Fibroblast of pulmonary artery (primary cell): ENCODE data around the gene ANKRD27.
A peak's percentile ranks its signal among the peaks of the same experiment; 100 is the strongest.

Experiments used
- DNase-seq: peaks from one replicate; pipeline ENCODE4 v3.0.0-alpha.2; 2010; ENCODE audit warnings: low read depth
- H3K4me3 ChIP-seq: replicated peaks from 2 replicates; pipeline ENCODE4 v1.5.1; 2011; ENCODE audit warnings: low read depth, mild to moderate bottlenecking, control low read depth, low read length, moderate library complexity
- TF ChIP-seq, protein P1 (sequence below): IDR thresholded peaks from 2 replicates; pipeline ENCODE4 v1.5.1; 2011; ENCODE audit warnings: mild to moderate bottlenecking, control low read depth, low read length, inconsistent platforms; ENCODE audit errors: missing control alignments

Gene ANKRD27

DNA sequence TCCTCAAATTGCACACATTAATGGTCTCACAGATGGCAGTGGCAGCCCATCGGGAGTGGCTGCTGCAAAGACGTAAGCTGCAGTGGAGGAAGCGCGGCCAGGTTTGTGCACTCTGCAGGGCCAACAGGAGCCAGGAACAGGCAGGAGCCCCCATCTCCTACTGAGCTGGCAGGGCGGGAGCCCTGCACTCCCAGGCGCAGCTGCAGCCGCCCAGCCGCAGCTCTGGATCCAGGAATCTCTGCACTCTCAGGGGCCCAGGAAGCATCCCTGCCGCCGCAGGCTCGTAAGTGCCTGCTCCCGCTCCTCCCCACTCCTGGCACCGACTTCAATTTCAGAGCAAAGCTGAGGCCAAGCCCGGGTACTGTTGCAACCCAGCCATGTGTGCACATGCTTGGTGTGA lies 37.5 kb downstream of the ANKRD27 start:
- H3K4me3 ChIP-seq, result no peak overlapping the region
- TF ChIP-seq, protein P1, sequence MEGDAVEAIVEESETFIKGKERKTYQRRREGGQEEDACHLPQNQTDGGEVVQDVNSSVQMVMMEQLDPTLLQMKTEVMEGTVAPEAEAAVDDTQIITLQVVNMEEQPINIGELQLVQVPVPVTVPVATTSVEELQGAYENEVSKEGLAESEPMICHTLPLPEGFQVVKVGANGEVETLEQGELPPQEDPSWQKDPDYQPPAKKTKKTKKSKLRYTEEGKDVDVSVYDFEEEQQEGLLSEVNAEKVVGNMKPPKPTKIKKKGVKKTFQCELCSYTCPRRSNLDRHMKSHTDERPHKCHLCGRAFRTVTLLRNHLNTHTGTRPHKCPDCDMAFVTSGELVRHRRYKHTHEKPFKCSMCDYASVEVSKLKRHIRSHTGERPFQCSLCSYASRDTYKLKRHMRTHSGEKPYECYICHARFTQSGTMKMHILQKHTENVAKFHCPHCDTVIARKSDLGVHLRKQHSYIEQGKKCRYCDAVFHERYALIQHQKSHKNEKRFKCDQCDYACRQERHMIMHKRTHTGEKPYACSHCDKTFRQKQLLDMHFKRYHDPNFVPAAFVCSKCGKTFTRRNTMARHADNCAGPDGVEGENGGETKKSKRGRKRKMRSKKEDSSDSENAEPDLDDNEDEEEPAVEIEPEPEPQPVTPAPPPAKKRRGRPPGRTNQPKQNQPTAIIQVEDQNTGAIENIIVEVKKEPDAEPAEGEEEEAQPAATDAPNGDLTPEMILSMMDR, result no peak
- DNase-seq, result no peak

DNA sequence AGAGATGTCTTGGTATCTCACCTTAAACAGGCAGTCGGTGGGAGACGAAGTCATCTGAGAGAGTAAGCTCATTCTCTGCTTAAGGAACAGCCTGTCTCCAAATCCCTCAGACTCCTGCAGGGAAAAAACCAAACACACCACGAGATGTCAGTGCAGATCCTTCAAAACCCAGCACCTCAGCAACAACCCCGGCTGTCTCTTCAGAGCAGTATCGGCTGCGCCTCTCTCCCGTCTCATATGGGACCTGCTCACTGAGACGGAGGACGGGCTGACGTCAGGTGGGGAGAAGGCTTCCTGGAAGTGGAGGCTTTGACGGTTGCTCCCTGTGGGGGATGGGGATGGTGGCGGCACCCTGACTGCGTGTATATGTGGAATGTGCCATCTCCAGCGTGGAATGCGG lies 43.6 kb downstream of the ANKRD27 start:
- DNase-seq, result no peak
- TF ChIP-seq, protein P1, result no peak
- no peak overlapping the region for H3K4me3 ChIP-seq

DNA sequence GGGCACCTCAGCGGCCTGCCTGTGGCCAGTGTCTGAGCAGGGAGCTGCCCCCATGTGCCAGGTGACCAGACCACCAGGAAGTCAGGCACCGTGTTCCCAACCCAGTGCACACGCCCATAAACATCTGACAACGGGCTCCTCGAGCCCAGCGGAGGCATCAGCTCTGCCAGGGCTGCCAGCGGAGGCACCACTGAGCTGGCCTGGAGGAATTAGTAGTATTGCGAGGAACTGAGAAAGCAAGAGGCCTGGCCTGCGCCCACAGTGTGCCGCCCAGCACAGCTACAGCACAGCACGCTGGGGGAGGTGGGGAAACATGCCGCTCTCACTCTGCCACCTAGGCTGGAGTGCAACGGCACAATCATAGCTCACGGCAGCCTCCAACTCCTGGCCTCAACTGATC lies 44.6 kb downstream of the ANKRD27 start:
- TF ChIP-seq, protein P1, result no peak
- DNase-seq, result no peak
- no peak overlapping the region for H3K4me3 ChIP-seq

DNA sequence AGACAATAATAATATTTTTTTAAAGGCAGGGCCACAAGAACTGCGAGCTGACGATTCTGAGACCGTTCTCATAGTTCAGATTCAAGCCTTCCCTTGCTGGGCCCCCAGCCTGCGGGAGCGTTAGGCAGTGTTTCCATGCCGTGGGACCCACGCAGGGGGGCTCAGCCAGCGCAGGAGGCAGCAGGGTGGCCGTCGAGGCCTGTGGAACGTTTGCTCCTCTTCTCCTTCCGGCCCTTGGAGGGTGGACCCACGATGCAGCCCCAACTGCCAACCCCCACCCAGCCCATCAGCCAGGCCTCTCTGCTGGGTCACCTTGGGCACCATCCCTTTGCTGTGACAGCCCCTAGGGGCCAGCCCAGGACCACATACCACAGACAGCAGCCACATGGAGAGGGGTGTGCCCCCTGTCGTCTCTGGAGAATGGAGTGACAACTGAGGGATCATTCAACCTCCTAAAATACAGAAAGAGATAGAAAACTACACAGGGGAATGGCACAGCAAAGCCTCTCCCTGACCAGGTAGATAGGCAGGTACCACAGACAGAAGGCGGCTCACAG lies 47.2 kb downstream of the ANKRD27 start:
- TF ChIP-seq, protein P1, result no peak

DNA sequence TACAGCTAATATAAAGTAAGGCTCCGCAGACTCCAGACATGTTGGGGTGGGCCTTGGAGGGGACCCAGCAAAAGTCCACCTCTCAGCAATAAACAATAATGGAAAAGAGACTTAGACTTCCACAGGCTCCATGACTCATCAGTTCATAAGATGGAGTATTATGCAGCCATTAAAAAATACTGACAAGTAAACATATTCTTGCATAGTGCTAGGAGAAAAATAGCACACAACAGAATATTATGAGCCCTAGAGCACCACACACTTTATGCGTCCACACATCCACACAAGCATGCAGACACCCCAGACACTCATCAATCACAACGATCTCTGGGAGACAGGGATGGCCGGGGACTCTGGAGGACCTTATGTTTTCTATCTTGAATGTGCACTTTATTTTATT lies 48.0 kb downstream of the ANKRD27 start:
- no peak for DNase-seq
- H3K4me3 ChIP-seq, result no peak overlapping the region
- TF ChIP-seq, protein P1, result no peak

More for the DNA sequence above, 47.2 kb downstream of the ANKRD27 start:
- DNase-seq, result no peak
- no peak overlapping the region for H3K4me3 ChIP-seq

DNA sequence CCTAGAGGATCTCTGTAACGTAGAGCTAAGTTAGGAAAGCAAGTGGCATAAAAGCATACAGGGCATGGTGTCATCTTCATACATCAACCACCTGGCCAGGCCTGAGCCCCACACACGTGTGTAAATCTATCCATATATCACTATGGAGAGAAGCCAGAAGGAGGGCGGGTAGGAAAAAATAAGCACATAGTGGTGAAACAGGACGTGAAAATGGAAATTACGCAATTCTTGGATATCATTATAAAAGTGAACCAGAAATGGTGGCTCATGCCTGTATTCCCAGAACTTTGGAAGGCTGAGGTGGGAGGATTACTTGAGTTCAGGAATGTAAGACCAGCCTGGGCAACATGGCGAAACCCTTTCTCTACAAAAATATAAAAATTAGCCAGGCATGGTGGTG lies 50.6 kb downstream of the ANKRD27 start:
- peak; percentile 49 for DNase-seq
- TF ChIP-seq, protein P1, result no peak
- H3K4me3 ChIP-seq, result no peak overlapping the region

DNA sequence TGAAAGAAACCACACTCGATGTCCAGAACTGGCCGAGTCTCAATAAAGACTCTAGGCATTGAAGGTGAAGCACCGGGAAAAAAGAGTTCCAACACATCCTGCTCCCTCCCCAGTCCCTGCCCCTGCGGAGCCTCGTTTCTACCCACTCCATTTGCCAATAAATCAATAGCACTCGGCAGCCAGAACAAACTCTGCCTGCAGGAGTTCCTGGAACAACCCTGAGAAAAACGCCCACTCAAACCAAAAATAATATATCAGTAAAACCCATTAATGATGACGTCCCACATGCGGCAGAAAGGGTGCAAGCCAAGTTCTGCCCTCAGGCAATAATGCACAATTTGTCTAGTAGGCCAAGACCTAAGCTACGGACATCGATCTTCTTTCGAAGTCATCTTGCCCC lies 53.0 kb downstream of the ANKRD27 start:
- TF ChIP-seq, protein P1, result no peak
- no peak overlapping the region for H3K4me3 ChIP-seq
- no peak for DNase-seq
